Mesodermal cell (in vitro differentiated cells): ENCODE data around the gene KRTAP10-1.

Experiments used
- H3K27ac ChIP-seq: 2 replicates; pipeline ENCODE4 v1.7.0; 2013; ENCODE audit warnings: mild to moderate bottlenecking, low read depth, low read length, moderate library complexity; ENCODE audit not compliant: severe bottlenecking
- H3K36me3 ChIP-seq: 2 replicates; pipeline ENCODE4 v1.7.1; 2013; ENCODE audit warnings: mild to moderate bottlenecking, low read length, moderate library complexity; ENCODE audit not compliant: control insufficient read depth, insufficient read depth
- H3K4me1 ChIP-seq: one replicate; pipeline ENCODE4 v1.7.1; 2013; ENCODE audit warnings: mild to moderate bottlenecking, low read length; ENCODE audit not compliant: insufficient read depth, control insufficient read depth, poor library complexity, severe bottlenecking
- H3K4me3 ChIP-seq: 2 replicates; pipeline ENCODE4 v1.7.0; 2013; ENCODE audit warnings: low read length, control low read depth, mild to moderate bottlenecking; ENCODE audit not compliant: insufficient read depth, poor library complexity, severe bottlenecking; ENCODE audit errors: extremely low read depth
- H3K9me3 ChIP-seq: 2 replicates; pipeline ENCODE4 v1.7.1; 2013; ENCODE audit warnings: mild to moderate bottlenecking, low read length, moderate library complexity; ENCODE audit not compliant: control insufficient read depth
- WGBS, 2 experiments: methylation state at CpG; one replicate each; pipeline ENCODE4 v1.1.5; 2013; ENCODE audit warnings: missing lambda C conversion rate in 2 of 2; ENCODE audit not compliant: insufficient coverage in 2 of 2; 5-methylcytosine and 5-hydroxymethylcytosine counted together

The KRTAP10-1 gene

DNA sequence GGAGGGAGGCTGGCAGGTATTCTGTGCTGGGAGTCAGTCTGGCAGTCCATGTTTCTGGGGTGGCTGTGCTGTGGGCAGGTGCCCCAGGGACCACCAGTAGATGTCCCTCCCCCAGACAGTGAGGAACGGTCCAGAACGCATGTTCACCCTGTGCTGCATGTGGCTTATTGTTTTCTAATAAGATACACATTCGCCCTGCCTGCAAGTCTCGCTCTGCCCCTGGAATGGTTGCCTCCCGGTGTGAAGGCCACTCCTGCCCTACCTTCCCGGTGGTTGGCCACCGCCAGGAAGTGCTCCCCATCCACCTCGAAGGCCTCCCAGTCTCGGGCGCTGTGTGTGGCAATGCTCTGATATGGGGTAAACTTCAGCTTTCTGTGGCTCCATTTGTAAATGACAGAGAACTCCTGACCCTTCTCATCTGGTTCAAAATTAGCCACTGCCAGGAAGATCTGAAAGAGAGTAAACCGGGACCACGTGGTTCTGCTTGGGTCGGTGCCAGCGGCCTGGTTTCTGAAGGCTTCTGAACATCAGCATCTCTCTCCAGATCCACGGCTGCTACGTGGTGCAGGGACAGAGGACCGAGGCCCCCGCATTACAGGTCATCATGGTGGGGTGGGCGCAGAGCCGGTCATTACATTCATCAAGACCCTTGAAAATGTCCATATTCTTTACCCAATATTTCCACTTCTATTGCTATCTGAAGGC, 14.5 kb downstream of the KRTAP10-1 start:
- no peak overlapping the region for H3K4me3 ChIP-seq
- no peak overlapping the region for H3K27ac ChIP-seq
- 92 to 94% methylated on average over 17 to 18 of the region's 20 CpGs for WGBS, 2 experiments
- H3K9me3 ChIP-seq: peaks cover 3% of the 10 kb centered on the region
- H3K4me1 ChIP-seq: peaks cover 3% of the 10 kb centered on the region
- no peaks in the 10 kb centered on the region for H3K36me3 ChIP-seq

- Histone ChIP-seq H3K4me3 (no peak overlapping the region), H3K4me1 (peaks cover 3% of the 10 kb centered on the region), H3K36me3 (no peaks in the 10 kb centered on the region), H3K9me3 (peaks cover 3% of the 10 kb centered on the region), H3K27ac (no peak overlapping the region)
- 68 to 71% methylated on average over 2 of the region's 2 CpGs for WGBS, 2 experiments
Observed at GRCh38 chr21:44524414-44525371, 15.3 kb downstream of the KRTAP10-1 start.

DNA sequence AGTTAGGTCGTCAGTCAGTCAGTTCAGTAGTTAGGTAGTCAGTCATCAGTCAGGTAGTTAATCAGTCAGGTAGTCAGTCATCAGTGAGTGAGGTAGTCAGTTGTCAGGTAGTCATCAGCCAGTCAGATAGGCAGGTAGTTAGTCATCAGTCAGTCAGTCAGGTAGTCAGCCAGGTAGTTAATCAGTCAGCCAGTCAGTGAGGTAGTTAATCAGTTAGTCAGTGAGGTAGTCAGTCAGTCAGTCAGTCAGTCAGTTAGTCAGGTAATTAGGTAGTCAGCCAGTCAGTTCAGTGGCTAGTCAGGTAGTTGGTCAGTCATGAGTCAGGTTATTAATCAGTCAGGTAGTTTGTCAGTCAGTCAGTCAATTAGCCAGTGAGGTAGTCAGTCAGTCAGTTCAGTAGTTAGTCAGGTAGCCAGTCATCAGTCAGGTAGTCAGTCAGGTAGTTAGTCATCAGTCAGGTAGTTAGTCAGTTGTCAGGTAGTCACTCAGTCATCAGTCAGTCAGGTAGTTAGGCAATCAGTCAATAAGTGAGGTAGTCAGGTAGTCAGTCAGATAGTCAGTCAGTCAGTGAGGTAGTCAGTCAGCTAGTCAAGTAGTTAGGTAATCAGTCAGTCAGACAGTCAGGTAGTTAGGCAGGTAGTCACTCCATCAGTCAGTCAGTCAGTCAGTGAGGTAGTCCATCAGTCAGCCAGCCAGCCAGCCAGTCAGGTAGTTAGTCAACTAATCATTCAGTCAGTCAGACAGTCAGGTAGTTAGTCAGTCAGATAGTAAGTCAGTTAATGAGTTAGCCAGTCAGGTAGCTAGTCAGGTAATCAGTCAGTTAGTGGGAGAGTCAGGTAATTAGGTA, 16.2 kb downstream of the KRTAP10-1 start:
- no peak overlapping the region for H3K27ac ChIP-seq
- H3K36me3 ChIP-seq: no peaks in the 10 kb centered on the region
- WGBS, 2 experiments: 50 to 86% methylated on average over 1 of the region's 1 CpG
- peaks cover 3% of the 10 kb centered on the region for H3K9me3 ChIP-seq
- H3K4me1 ChIP-seq: peaks cover 3% of the 10 kb centered on the region
- H3K4me3 ChIP-seq: no peak overlapping the region

GRCh38 chr21:44522753-44523204, 17.2 kb downstream of the KRTAP10-1 start:
- Histone ChIP-seq H3K9me3 (peaks cover 3% of the 10 kb centered on the region), H3K4me1 (peaks cover 3% of the 10 kb centered on the region), H3K27ac (no peak overlapping the region), H3K4me3 (no peak overlapping the region), H3K36me3 (no peaks in the 10 kb centered on the region)
- WGBS, 2 experiments: 100% methylated on average over 1 of the region's 1 CpG

DNA sequence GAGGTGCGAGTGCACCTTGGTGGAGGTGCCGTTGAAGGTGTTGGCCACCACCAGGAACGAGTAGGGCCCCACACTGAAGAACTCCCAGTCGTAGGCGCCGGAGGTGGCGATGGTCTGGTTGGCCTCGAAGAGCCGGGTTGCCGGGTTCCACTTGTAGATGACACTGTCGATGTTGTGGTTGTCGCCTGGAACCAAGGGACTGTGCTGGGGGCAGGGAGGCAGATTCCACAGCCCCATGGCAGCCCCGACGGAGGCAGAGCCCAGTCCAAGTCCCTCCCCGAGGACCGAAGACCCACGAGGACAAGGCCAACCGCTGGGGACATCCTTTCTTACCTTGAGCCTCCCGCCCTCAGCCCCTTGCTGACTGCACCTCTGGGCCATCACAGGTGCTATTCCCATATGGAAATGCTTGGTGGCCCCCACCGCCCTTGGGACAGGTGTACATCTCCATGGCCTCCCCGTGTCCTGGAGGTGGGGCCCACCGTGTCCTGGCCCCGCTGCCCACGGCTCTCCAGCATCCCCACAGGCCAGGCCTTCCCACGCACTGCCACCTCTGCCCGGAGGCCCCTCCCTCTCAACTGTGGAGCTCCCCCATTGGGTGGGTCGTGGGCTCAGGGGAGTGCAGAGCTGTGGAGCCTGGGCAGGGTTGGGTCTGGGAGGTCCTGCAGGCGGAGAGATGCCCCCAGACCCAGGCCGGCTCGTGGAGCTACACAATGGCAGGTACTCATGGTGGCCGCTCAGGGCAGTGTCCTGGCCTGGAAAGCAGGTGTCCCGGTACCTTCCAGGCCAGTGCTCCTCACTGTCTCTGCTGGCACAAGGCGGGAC, 17.9 kb downstream of the KRTAP10-1 start:
- 91 to 93% methylated on average over 28 to 32 of the region's 33 CpGs for WGBS, 2 experiments

GRCh38 chr21:44521301-44521927, 18.6 kb downstream of the KRTAP10-1 start:
- no peaks in the 10 kb centered on the region for H3K36me3 ChIP-seq
- no peak overlapping the region for H3K27ac ChIP-seq
- no peak overlapping the region for H3K4me3 ChIP-seq
- 93 to 95% methylated on average over 21 of the region's 22 CpGs for WGBS, 2 experiments
- H3K9me3 ChIP-seq: peaks cover 3% of the 10 kb centered on the region
- H3K4me1 ChIP-seq: peaks cover 3% of the 10 kb centered on the region

More for the DNA sequence above, 17.9 kb downstream of the KRTAP10-1 start:
- H3K4me3 ChIP-seq: no peak overlapping the region
- no peak overlapping the region for H3K27ac ChIP-seq
- H3K4me1 ChIP-seq: peaks cover 3% of the 10 kb centered on the region
- peaks cover 3% of the 10 kb centered on the region for H3K9me3 ChIP-seq
- no peaks in the 10 kb centered on the region for H3K36me3 ChIP-seq

DNA sequence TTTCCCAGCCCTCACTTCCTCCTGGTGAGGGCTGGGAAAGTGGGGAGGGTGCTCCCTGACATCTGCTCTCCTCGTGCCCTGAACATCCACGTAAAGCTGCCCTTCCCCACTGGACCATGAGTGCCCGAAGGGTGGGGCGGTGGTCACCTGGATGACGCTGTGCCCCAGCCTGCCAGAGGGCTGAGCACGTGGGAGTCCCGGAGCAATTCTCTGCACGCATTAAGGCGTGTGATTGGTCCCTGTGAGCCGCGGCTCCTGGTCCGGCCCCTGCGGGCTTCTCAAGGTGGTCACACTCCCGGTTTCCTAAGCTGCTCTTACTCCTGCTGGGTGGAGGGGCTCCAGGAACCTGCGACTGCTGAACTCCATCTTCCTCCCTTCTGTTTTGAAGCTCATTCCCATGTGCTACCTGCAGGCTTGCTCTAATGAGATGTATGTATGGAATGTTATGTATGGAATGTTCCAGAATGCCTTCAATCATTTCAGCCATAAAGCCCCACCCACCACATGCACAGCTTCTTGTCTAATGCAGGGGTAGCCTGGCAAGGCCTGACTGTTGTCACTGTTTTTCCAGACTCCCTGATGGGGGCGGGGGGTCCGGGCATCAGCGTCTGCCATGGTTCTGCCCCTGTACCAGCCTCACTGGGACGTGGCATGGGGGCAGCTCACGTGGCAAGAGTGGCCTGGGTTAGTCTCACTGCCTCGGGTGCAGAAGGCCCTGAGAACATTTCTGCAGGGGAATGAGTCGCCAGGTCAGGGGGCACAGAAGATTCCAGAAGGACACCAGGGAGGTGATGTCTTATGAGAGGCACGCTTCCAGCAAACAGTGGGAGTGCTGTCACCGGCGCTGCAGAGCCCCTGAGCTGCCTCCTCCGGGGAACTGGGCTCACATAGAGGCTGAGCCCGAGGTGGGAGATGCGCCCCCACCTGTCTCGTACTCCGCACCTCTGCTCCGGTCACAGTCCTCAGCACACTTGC, 19.4 kb downstream of the KRTAP10-1 start:
- Histone ChIP-seq H3K27ac (no peak overlapping the region), H3K4me3 (no peak overlapping the region), H3K9me3 (peaks cover 3% of the 10 kb centered on the region), H3K4me1 (peaks cover 3% of the 10 kb centered on the region), H3K36me3 (no peaks in the 10 kb centered on the region)
- WGBS, 2 experiments: 88 to 90% methylated on average over 27 to 31 of the region's 31 CpGs

- WGBS, 2 experiments: 92 to 93% methylated on average over 25 to 28 of the region's 28 CpGs
- Histone ChIP-seq H3K4me1 (peaks cover 3% of the 10 kb centered on the region), H3K9me3 (peaks cover 3% of the 10 kb centered on the region), H3K27ac (no peak overlapping the region), H3K4me3 (no peak overlapping the region), H3K36me3 (no peaks in the 10 kb centered on the region)
Observed at GRCh38 chr21:44519346-44520325, 20.4 kb downstream of the KRTAP10-1 start.
